ENCODE results near the gene INTS15.

Gene INTS15

DNA sequence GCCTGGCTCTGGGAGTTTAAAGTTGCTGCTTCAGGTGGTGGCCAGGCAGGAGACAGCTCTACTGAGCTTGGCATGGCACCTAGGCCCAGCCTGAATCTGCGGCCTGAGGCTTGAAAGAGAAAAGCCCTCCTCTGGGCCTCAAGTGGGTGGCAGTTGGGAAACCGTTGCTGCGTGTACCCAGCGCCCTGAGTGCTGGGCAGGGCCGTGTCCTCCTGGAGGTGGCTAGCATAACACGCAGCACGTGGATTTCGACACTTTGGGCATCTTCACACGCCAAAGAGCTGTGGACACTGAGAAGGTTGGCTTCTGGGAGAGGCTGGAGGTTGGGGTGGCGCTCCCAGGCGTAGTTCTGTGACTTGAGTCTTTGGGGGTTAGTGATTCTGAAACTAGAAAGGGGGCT, 49.8 kb downstream of the INTS15 start:
- DNase-seq (ENCODE audit: low spot score): no peak
- TF ChIP-seq, protein P1, sequence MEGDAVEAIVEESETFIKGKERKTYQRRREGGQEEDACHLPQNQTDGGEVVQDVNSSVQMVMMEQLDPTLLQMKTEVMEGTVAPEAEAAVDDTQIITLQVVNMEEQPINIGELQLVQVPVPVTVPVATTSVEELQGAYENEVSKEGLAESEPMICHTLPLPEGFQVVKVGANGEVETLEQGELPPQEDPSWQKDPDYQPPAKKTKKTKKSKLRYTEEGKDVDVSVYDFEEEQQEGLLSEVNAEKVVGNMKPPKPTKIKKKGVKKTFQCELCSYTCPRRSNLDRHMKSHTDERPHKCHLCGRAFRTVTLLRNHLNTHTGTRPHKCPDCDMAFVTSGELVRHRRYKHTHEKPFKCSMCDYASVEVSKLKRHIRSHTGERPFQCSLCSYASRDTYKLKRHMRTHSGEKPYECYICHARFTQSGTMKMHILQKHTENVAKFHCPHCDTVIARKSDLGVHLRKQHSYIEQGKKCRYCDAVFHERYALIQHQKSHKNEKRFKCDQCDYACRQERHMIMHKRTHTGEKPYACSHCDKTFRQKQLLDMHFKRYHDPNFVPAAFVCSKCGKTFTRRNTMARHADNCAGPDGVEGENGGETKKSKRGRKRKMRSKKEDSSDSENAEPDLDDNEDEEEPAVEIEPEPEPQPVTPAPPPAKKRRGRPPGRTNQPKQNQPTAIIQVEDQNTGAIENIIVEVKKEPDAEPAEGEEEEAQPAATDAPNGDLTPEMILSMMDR (IDR thresholded peaks at IDR 0.05): no peak
- H3K27ac ChIP-seq: no peak overlapping the region
- H3K4me3 ChIP-seq: no peak overlapping the region

DNA sequence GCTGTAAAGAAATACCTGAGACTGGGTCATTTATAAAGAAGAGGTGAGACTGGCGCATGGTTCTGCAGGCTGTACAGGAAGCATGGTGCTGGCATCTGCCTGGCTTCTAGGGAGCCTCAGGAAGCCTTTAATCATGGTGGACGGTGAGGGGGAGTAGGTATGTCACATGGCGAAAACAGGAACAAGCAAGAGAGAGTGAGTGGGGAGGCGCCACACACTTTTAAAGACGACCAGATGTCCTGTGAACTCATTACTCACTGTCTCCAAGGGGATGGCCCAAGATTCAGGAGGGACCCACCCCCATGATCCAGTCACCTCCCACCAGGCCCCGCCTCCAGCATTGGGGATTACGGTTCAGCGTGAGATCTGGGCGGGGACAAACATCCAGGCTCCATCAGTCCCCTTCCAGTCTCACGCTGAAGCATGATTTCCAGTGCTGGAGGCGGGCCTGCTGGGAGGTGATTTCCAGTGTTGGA, 50.5 kb downstream of the INTS15 start:
- TF ChIP-seq, protein P1 (IDR thresholded peaks at IDR 0.05): no peak
- H3K4me3 ChIP-seq: no peak overlapping the region
- no peak overlapping the region for H3K27ac ChIP-seq
- no peak for DNase-seq (ENCODE audit: low spot score)

DNA sequence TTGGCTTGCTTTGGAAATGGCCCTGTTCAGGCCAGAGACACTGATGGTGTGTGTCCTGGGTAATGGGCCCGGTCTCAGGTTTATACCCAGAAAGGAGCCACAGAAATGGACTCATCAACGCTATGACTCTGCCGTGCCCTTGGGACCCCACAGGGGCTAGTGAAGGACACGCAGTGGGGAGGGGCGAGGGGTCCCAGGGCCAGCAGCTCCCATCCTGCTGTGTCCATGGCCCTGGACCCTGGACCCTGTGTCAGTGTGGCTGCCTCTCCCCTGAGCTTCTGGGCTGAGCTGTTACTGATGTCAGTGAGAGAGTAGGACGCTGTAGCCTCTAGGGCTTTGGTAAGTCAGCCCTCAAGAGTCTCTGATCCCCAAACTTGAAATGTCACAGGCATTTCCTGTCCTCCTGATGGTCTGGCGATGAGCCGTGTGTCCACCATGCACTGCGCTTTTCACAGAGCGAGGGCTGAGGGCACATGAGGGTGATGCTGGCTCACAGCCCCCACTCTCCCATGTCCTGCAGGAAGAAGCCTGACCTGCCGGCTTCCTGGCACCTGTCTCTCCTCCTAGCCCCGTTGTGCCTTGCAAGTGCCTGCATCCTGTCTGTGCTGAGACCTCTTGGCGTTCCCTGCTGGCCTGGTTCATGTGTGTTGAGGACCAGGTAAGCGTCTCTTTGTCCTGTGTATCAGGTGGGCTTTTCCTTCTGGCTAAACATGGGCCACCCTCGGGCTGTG, 51.6 kb downstream of the INTS15 start:
- Histone ChIP-seq H3K27ac (no peak overlapping the region), H3K4me3 (no peak overlapping the region)
- no peak for DNase-seq (ENCODE audit: low spot score)
- TF ChIP-seq, protein P1 (IDR thresholded peaks at IDR 0.05): no peak

DNA sequence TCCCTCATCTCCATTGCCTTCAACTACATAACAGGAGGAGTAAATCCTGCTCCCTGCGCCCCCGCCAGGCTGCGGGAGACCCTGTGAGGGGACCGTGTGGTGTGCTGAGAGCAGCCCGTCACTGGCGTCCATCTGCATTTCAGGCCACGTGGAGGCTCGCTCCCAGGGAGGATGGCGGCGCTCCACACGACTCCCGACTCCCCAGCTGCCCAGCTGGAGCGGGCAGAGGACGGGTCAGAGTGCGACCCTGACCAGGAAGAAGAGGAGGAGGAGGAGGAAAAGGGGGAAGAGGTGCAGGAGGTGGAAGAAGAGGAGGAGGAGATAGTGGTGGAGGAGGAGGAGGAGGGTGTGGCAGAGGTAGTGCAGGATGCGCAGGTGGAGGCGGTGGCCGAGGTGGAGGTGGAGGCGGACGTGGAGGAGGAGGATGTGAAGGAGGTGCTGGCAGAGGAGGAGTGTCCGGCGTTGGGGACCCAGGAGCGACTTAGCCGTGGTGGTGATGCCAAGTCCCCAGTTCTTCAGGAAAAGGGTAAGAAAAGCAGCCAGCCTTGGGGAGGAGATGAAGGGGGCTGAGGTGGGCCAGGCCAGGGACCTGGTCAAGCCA, 52.5 kb downstream of the INTS15 start:
- no peak overlapping the region for H3K4me3 ChIP-seq
- TF ChIP-seq, protein P1 (IDR thresholded peaks at IDR 0.05): no peak
- DNase-seq (ENCODE audit: low spot score): no peak
- H3K27ac ChIP-seq: no peak overlapping the region

DNA sequence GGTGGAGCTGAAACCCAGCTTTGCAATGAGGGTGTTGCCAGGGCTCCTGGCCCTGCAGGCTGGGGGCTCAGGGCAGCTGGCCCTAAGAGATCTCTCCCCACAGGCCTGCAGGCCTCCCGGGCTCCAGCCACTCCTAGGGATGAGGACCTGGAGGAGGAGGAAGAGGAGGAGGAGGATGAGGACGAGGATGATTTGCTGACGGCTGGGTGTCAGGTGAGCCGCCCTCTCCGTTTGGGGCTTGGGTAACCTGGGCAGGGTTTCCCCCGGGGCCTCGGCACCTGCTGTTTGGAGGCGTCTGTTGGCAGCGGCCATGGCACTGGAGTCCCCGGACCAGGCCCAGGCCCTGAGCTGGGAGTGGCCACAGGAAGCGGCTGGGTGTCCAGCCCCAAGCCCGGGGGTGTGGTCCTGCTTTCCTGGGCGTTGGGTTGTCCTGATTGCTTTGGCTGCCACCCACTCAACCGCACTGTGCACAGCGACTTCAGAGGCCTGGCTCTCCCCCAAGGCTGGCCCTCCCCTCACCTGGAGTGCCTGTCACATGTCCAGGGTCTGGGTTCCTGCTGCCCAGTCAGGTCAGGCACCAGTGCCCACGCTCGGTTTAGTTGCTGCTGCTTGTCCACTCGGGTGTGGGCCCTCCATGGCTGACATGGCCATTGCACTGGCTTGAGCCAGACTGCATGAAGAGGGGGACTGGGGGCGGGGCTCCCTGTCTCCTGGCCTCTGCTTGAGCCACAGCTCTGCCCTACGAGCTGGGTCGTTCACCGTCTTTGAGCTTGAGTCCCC, 53.2 kb downstream of the INTS15 start:
- H3K27ac ChIP-seq: no peak overlapping the region
- DNase-seq (ENCODE audit: low spot score): no peak
- TF ChIP-seq, protein P1 (IDR thresholded peaks at IDR 0.05): no peak
- H3K4me3 ChIP-seq: no peak overlapping the region

DNA sequence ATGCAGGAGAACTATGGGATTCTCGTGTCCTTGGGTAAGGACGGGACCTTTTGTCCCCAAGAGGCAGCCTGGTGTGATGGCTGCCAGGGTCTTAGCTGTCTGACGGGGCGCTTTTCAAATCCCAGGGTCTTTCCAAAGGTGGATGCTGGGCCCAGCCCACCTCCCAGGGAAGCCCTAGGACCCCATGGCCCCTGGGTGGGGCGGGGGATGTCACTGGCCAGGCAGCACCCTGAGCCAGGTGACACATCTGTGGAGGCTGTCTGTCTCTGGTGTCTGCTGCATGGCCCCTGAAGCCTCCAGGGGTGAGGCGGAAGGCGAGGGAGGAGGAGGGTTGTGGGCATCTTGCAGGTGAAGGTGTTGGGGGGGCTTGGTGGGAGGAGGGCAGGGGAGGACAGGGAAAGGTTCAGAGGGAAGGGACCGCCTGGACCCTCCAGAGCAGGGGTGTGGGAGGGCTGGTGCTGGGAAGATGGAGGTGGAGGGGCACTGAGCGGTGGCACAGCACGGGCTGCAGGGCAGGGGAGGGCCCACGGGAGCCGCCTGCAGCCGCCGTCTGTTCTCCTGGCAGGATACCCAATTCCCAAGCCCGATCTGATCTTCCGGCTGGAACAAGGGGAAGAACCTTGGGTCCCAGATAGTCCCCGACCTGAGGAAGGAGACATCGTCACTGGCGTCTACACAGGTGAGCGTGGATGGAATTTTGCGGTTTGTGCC, 54.2 kb downstream of the INTS15 start:
- TF ChIP-seq, protein P1 (IDR thresholded peaks at IDR 0.05): no peak
- no peak for DNase-seq (ENCODE audit: low spot score)
- no peak overlapping the region for H3K4me3 ChIP-seq
- no peak overlapping the region for H3K27ac ChIP-seq

Measured in coronary artery (tissue), 2 donors.